ENCODE measurements around the gene PDIA5. TPM values are rescaled to one million over a fixed set of nuclear protein-coding genes. Genes with fewer than 3 reads are reported as not detected.

Gene PDIA5
- total RNA-seq, 3 donors from 2014 or later (not counting 1 experiment from before 2014, with no cell fraction given) = 0.59 to 3.3 (median 0.63) TPM

- Histone ChIP-seq H3K36me3 (ENCODE audit: control insufficient read depth, insufficient read depth, low read length) (no peaks in the 10 kb centered on the region), H3K9me3 (ENCODE audit: control insufficient read depth, insufficient read depth, low read length) (no peaks in the 10 kb centered on the region), H3K4me1 (ENCODE audit: control insufficient read depth, insufficient read depth, low read length) (peaks cover 28% of the 10 kb centered on the region), H3K4me3 (ENCODE audit: low read length) (no peak overlapping the region), H3K27ac (ENCODE audit: low read length) (no peak overlapping the region), H3K27me3 (ENCODE audit: control insufficient read depth, insufficient read depth, low read length) (no peaks in the 10 kb centered on the region)
- intact Hi-C loops (cut with micrococcal nuclease) = no loop called here
- Mint-ChIP-seq H3K27me3 (ENCODE audit: low read depth in 2 of 2) (peaks cover 2 to 15% of the 10 kb centered on the region in 2 donors), H3K36me3 (no peaks in the 10 kb centered on the region), H3K27ac (no peak overlapping the region), H3K4me3 (no peak overlapping the region), H3K4me1 (peaks cover 19 to 32% of the 10 kb centered on the region in 2 donors), H3K9me3 (no peaks in the 10 kb centered on the region)
- DNase-seq (no peak), ATAC-seq (no peak)
- TF ChIP-seq, protein P1, sequence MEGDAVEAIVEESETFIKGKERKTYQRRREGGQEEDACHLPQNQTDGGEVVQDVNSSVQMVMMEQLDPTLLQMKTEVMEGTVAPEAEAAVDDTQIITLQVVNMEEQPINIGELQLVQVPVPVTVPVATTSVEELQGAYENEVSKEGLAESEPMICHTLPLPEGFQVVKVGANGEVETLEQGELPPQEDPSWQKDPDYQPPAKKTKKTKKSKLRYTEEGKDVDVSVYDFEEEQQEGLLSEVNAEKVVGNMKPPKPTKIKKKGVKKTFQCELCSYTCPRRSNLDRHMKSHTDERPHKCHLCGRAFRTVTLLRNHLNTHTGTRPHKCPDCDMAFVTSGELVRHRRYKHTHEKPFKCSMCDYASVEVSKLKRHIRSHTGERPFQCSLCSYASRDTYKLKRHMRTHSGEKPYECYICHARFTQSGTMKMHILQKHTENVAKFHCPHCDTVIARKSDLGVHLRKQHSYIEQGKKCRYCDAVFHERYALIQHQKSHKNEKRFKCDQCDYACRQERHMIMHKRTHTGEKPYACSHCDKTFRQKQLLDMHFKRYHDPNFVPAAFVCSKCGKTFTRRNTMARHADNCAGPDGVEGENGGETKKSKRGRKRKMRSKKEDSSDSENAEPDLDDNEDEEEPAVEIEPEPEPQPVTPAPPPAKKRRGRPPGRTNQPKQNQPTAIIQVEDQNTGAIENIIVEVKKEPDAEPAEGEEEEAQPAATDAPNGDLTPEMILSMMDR (IDR thresholded peaks at IDR 0.05) = no peak
- WGBS (ENCODE audit: insufficient coverage) = 89% methylated on average over 8 of the region's 8 CpGs
Observed at GRCh38 chr3:123083383-123084124, 16.7 kb downstream of the PDIA5 start.

DNA sequence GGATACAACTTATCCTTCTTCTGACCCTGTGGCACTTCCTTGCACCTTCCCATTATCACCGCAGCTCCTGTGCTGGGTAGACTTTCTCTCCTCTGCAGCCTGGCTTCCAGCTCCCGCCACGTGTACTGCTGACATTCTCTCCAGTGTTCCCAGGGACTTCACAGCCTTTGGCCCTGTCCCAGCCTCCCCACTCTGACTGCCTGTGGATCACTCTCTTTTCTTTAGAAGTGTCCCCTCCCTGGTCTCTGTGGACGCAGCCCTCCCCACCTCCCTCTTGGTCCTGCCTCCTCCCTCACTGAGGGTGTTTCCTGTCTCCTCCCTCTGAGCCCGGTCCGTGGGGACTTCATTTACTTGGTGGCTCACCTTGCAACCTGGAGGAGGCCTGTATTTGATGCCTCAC is 17.4 kb downstream of the PDIA5 start:
- no peak for ATAC-seq
- peaks cover 28% of the 10 kb centered on the region for H3K4me1 ChIP-seq (ENCODE audit: control insufficient read depth, insufficient read depth, low read length)
- intact Hi-C loops (cut with micrococcal nuclease) = no loop called here
- Mint-ChIP-seq H3K36me3 (no peaks in the 10 kb centered on the region), H3K9me3 (no peaks in the 10 kb centered on the region), H3K27me3 (ENCODE audit: low read depth in 2 of 2) (peaks cover 2 to 15% of the 10 kb centered on the region in 2 donors), H3K4me3 (no peak overlapping the region), H3K4me1 (peaks cover 19 to 32% of the 10 kb centered on the region in 2 donors), H3K27ac (no peak overlapping the region)
- no peak overlapping the region for H3K27ac ChIP-seq (ENCODE audit: low read length)
- no peaks in the 10 kb centered on the region for H3K27me3 ChIP-seq (ENCODE audit: control insufficient read depth, insufficient read depth, low read length)
- H3K36me3 ChIP-seq (ENCODE audit: control insufficient read depth, insufficient read depth, low read length) = no peaks in the 10 kb centered on the region
- TF ChIP-seq, protein P1 (IDR thresholded peaks at IDR 0.05) = no peak
- WGBS (ENCODE audit: insufficient coverage) = 54% methylated on average over 6 of the region's 6 CpGs
- H3K9me3 ChIP-seq (ENCODE audit: control insufficient read depth, insufficient read depth, low read length) = no peaks in the 10 kb centered on the region
- H3K4me3 ChIP-seq (ENCODE audit: low read length) = no peak overlapping the region
- DNase-seq = no peak

DNA sequence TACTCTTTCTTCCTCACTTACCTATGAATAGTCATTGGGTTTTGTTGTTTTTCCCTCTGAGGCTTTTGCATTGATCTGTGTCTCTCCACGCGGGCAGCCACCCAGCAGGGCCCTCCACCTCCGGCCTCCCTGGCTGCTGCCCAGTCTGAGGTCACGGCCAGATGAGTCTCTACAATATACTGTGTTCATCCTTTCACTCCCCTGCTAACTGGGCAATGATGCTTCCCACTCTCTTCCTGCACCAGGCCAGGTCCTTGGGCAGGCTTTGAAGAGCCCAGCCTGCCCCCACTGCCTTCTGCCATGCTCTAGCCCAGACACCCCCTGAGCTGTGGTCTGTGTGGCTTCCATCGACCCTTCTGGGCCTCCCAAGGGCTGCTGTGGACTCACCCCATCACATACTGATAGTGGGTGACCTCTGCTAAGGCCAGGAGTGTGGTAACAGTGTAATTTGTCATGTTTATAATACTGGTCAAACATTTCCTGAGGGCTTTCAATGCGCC is 18.0 kb downstream of the PDIA5 start:
- Histone ChIP-seq H3K9me3 (ENCODE audit: control insufficient read depth, insufficient read depth, low read length) (no peaks in the 10 kb centered on the region), H3K4me3 (ENCODE audit: low read length) (no peak overlapping the region), H3K27ac (ENCODE audit: low read length) (no peak overlapping the region), H3K27me3 (ENCODE audit: control insufficient read depth, insufficient read depth, low read length) (no peaks in the 10 kb centered on the region), H3K36me3 (ENCODE audit: control insufficient read depth, insufficient read depth, low read length) (no peaks in the 10 kb centered on the region), H3K4me1 (ENCODE audit: control insufficient read depth, insufficient read depth, low read length) (peaks cover 28% of the 10 kb centered on the region)
- Mint-ChIP-seq H3K27me3 (ENCODE audit: low read depth in 2 of 2) (peaks cover 2 to 15% of the 10 kb centered on the region in 2 donors), H3K36me3 (no peaks in the 10 kb centered on the region), H3K27ac (no peak overlapping the region), H3K4me3 (no peak overlapping the region), H3K9me3 (no peaks in the 10 kb centered on the region), H3K4me1 (peaks cover 19 to 32% of the 10 kb centered on the region in 2 donors)
- TF ChIP-seq, protein P1 (IDR thresholded peaks at IDR 0.05) = no peak
- 72% methylated on average over 6 of the region's 6 CpGs for WGBS (ENCODE audit: insufficient coverage)
- ATAC-seq (no peak), DNase-seq (no peak)
- intact Hi-C loops (cut with micrococcal nuclease) = no loop called here

Measured in natural killer cell (primary cell).